Natural killer cell (primary cell): ENCODE measurements around the gene TP53I3. TPM values are rescaled to one million over a fixed set of nuclear protein-coding genes. Genes with fewer than 3 reads are reported as not detected.
A peak's percentile ranks its signal among the peaks of the same experiment; 100 is the strongest.

Experiments used
- ATAC-seq, 3 donors: fragments of 150-1000 bp in 2 of 3; fragments of 200-7000 bp in 1 of 3; cut with Tn5 transposase; 1 replicate in 1 of 3; 2 replicates in 2 of 3; pipeline ENCODE4 v1.10.0; 2021; ENCODE audit warnings: mild to moderate bottlenecking in 2 of 3, moderate library complexity in 2 of 3
- DNase-seq, 2 donors: peaks; one replicate each; pipeline versions ENCODE4 v3.0.0 to v3.0.0-alpha.2; 2013 to 2021; ENCODE audit warnings: mixed read lengths in 1 of 2
- H3K27ac ChIP-seq: one replicate; pipeline ENCODE4 v1.5.1; 2013; ENCODE audit warnings: mild to moderate bottlenecking, low read length
- H3K27me3 ChIP-seq: one replicate; pipeline ENCODE4 v1.6.1; 2013; ENCODE audit warnings: low read length; ENCODE audit not compliant: control insufficient read depth, insufficient read depth
- H3K36me3 ChIP-seq: one replicate; pipeline ENCODE4 v1.6.1; 2013; ENCODE audit warnings: low read length; ENCODE audit not compliant: control insufficient read depth, insufficient read depth
- H3K4me1 ChIP-seq: one replicate; pipeline ENCODE4 v1.6.1; 2013; ENCODE audit warnings: low read length; ENCODE audit not compliant: control insufficient read depth, insufficient read depth
- H3K4me3 ChIP-seq: one replicate; pipeline ENCODE4 v1.5.1; 2013; ENCODE audit warnings: low read length
- H3K9me3 ChIP-seq: one replicate; pipeline ENCODE4 v1.6.1; 2013; ENCODE audit warnings: low read length; ENCODE audit not compliant: control insufficient read depth, insufficient read depth
- H3K27ac Mint-ChIP-seq, 2 donors: one replicate each; pipeline ENCODE4 v1.8.0; 2022; ENCODE audit warnings: mild to moderate bottlenecking in 2 of 2, mixed read lengths in 2 of 2, moderate library complexity in 1 of 2
- H3K27me3 Mint-ChIP-seq, 2 donors: one replicate each; pipeline ENCODE4 v1.8.0; 2022; ENCODE audit warnings: low read depth in 2 of 2, mixed read lengths in 2 of 2
- H3K36me3 Mint-ChIP-seq: one replicate; pipeline ENCODE4 v1.8.0; 2022; ENCODE audit warnings: mixed read lengths
- H3K4me1 Mint-ChIP-seq, 2 donors: one replicate each; pipeline ENCODE4 v1.8.0; 2022; ENCODE audit warnings: mixed read lengths in 2 of 2
- H3K4me3 Mint-ChIP-seq: one replicate; pipeline ENCODE4 v1.8.0; 2022; ENCODE audit warnings: mild to moderate bottlenecking, moderate library complexity, mixed read lengths
- H3K9me3 Mint-ChIP-seq, 2 donors: one replicate each; pipeline ENCODE4 v1.8.0; 2022; ENCODE audit warnings: mixed read lengths in 2 of 2
- WGBS: methylation state at CpG from one replicate; pipeline ENCODE4 v1.1.7; 2013; ENCODE audit warnings: missing lambda C conversion rate; ENCODE audit not compliant: insufficient coverage; 5-methylcytosine and 5-hydroxymethylcytosine counted together
- intact Hi-C: fragments of 100-400 bp; cut with micrococcal nuclease; formaldehyde crosslinking; loops from one replicate; pipeline ENCODE4 v1.14.2; 2022
- total RNA-seq, 4 donors: library from RNA; stranded (reverse); fragments of 120-200 nt in 1 of 4; gene quantifications; one replicate each; pipeline versions ENCODE4 v1.2.3 to v1.2.4, GENCODE V29; 2013 to 2022
- TF ChIP-seq, protein P1 (sequence below): fragments of 200-600 bp; IDR thresholded peaks from one replicate; pipeline ENCODE4 v1.8.0; 2022; ENCODE audit warnings: antibody characterized with exemption

The TP53I3 gene, protein sequence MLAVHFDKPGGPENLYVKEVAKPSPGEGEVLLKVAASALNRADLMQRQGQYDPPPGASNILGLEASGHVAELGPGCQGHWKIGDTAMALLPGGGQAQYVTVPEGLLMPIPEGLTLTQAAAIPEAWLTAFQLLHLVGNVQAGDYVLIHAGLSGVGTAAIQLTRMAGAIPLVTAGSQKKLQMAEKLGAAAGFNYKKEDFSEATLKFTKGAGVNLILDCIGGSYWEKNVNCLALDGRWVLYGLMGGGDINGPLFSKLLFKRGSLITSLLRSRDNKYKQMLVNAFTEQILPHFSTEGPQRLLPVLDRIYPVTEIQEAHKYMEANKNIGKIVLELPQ
- total RNA-seq, result 1 to 10 TPM; 1.6 to 2.6 (median 2.0) TPM
- 2.2 TPM for total RNA-seq (2013)

DNA sequence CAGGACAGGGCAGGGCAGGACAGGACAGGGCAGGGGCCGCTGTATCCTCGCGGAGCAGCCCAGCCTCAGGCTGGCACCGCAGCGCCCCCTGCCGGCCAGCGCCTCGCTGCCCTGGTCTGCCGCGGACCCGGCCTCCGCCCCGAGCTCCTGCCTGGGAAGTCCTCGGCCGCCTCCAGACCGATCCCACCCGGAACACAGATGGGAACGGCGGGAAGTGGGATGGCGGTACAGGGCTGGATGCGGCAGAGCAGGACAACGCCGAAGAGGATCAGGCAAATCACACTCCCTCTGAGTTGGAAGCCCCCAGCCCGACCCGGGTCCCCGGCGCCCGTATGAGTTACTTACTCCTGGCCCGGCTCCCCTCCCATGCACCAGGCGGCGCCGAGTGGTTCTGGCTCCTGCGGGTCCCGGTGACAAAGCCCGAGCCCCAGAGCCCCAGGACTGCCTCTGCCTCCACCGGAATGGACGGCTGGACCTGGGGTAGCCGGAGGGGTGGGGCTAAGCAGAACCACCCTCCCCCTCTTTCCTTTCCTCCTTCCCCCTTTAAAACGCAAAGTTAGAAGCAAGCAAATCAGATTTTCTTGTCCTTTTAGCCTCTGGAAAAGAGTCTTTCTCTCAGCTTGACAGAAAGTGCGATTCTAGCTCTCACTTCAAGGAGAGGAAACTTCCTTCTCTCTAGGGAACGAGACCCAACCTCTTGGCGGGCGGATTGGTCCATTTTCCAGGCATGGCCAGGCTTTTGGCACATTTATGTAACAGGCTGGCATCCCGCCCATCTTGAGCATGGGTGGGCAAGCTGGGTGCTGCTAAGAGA is at the start of gene TP53I3:
Gene TP53I3 (minus strand): TSS at position 449 of the 814 bp plus-strand sequence. CDS start 508 bp downstream, outside the sequence.
- peaks cover 10% of the 10 kb centered on the region for H3K36me3 ChIP-seq
- ATAC-seq, result peak; percentile 92 to 97 (median 92)
- no peaks in the 10 kb centered on the region for H3K9me3 ChIP-seq
- WGBS, result 1% methylated on average over 44 of the region's 44 CpGs
- H3K27ac Mint-ChIP-seq, result peak within 1 kb of the TSS; percentile 59 to 86
- peak within 1 kb of the TSS; percentile 50 for H3K27ac ChIP-seq
- TF ChIP-seq, protein P1, sequence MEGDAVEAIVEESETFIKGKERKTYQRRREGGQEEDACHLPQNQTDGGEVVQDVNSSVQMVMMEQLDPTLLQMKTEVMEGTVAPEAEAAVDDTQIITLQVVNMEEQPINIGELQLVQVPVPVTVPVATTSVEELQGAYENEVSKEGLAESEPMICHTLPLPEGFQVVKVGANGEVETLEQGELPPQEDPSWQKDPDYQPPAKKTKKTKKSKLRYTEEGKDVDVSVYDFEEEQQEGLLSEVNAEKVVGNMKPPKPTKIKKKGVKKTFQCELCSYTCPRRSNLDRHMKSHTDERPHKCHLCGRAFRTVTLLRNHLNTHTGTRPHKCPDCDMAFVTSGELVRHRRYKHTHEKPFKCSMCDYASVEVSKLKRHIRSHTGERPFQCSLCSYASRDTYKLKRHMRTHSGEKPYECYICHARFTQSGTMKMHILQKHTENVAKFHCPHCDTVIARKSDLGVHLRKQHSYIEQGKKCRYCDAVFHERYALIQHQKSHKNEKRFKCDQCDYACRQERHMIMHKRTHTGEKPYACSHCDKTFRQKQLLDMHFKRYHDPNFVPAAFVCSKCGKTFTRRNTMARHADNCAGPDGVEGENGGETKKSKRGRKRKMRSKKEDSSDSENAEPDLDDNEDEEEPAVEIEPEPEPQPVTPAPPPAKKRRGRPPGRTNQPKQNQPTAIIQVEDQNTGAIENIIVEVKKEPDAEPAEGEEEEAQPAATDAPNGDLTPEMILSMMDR, result peak; percentile 92
- H3K4me1 Mint-ChIP-seq, result peaks cover 5 to 29% of the 10 kb centered on the region in 2 donors
- intact Hi-C loops, result loop anchor here (1.0 kb wide), 2 partner anchors 96 to 260 kb away; no protein-coding TSS in a partner anchor
- H3K4me1 ChIP-seq, result peaks cover 19% of the 10 kb centered on the region
- H3K27me3 ChIP-seq, result no peaks in the 10 kb centered on the region
- H3K9me3 Mint-ChIP-seq, result no peaks in the 10 kb centered on the region
- H3K27me3 Mint-ChIP-seq, result no peaks in the 10 kb centered on the region
- peak within 1 kb of the TSS; percentile 87 for H3K4me3 Mint-ChIP-seq
- H3K4me3 ChIP-seq, result peak within 1 kb of the TSS; percentile 46
- peak; percentile 86 to 90 for DNase-seq
- H3K36me3 Mint-ChIP-seq, result no peaks in the 10 kb centered on the region

DNA sequence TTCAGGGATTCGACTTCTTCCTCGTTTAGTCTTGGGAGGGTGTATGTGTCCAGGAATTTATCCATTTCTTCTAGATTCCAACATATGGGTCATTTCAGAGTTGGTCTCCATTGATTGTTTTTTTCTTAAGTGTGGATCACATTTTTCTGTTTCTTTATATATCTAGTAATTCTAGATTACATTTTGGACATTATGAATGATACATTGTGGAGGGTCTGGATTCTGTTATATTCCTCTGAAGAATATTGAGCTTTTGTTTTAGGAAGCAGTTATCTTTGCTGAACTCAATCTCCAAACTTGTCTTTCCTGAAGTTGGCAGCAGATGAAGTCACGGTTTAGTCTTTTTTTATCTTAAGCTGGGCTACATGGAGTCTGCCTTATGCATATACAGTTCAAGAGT is 47.9 kb upstream of the TP53I3 start:
- 91% methylated on average over 1 of the region's 3 CpGs for WGBS
- TF ChIP-seq, protein P1, result no peak

DNA sequence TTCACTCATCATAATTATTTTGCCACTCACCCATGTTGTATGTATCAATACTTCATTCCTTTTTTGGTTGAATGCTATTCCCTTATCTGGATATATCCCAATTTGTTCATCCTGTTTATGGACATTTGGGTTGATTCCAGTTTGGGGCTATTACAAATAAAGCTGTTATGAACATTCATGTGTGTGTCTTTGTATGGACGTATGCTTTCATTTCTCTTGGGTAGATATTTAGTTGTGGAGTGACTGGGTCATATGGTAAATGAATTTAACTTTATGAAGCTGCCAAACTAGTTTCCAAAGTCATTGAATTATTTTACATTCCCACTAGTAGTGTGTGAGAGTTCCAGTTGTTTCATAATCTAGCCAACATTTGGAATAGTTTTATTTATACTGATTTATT is 41.3 kb upstream of the TP53I3 start:
- Histone ChIP-seq H3K36me3 (no peaks in the 10 kb centered on the region), H3K4me3 (no peak overlapping the region), H3K4me1 (peaks cover 11% of the 10 kb centered on the region), H3K9me3 (no peaks in the 10 kb centered on the region), H3K27ac (no peak overlapping the region), H3K27me3 (no peaks in the 10 kb centered on the region)
- H3K9me3 Mint-ChIP-seq, result no peaks in the 10 kb centered on the region
- H3K4me3 Mint-ChIP-seq, result peak overlapping the region; percentile 60
- no peak overlapping the region for H3K27ac Mint-ChIP-seq
- WGBS, result 60% methylated on average over 1 of the region's 1 CpG
- TF ChIP-seq, protein P1, result no peak
- intact Hi-C loops, result no loop called here
- no peak for DNase-seq
- H3K27me3 Mint-ChIP-seq, result no peaks in the 10 kb centered on the region
- peaks cover 15 to 27% of the 10 kb centered on the region in 2 donors for H3K4me1 Mint-ChIP-seq
- H3K36me3 Mint-ChIP-seq, result no peaks in the 10 kb centered on the region
- ATAC-seq, result no peak

More for the DNA sequence above, 47.9 kb upstream of the TP53I3 start:
- no peak for ATAC-seq
- Mint-ChIP-seq H3K4me1 (no peaks in the 10 kb centered on the region), H3K9me3 (peaks cover 0 to 2% of the 10 kb centered on the region in 2 donors), H3K27ac (no peak overlapping the region), H3K4me3 (no peak overlapping the region), H3K27me3 (no peaks in the 10 kb centered on the region), H3K36me3 (peaks cover 11% of the 10 kb centered on the region)
- Histone ChIP-seq H3K9me3 (no peaks in the 10 kb centered on the region), H3K4me3 (no peak overlapping the region), H3K27me3 (no peaks in the 10 kb centered on the region), H3K36me3 (no peaks in the 10 kb centered on the region), H3K4me1 (no peaks in the 10 kb centered on the region), H3K27ac (no peak overlapping the region)
- no peak for DNase-seq
- intact Hi-C loops, result no loop called here
